Fibroblast of mammary gland (primary cell): Measurements from ENCODE around the gene U2AF1.
"Not testable (repeated sequence)": the region's sequence is repeated elsewhere in the genome, so short reads cannot be mapped to it uniquely, and the experiment has no call there.

Experiments used
- DNase-seq: peaks from one replicate; pipeline ENCODE4 v3.0.0-alpha.2; 2010; ENCODE audit warnings: low read depth
- H3K4me3 ChIP-seq: 2 replicates; pipeline ENCODE4 v1.5.1; 2011; ENCODE audit warnings: low read depth, mild to moderate bottlenecking, low read length, moderate library complexity; ENCODE audit not compliant: control insufficient read depth

U2AF1 gene, protein sequence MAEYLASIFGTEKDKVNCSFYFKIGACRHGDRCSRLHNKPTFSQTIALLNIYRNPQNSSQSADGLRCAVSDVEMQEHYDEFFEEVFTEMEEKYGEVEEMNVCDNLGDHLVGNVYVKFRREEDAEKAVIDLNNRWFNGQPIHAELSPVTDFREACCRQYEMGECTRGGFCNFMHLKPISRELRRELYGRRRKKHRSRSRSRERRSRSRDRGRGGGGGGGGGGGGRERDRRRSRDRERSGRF

DNA sequence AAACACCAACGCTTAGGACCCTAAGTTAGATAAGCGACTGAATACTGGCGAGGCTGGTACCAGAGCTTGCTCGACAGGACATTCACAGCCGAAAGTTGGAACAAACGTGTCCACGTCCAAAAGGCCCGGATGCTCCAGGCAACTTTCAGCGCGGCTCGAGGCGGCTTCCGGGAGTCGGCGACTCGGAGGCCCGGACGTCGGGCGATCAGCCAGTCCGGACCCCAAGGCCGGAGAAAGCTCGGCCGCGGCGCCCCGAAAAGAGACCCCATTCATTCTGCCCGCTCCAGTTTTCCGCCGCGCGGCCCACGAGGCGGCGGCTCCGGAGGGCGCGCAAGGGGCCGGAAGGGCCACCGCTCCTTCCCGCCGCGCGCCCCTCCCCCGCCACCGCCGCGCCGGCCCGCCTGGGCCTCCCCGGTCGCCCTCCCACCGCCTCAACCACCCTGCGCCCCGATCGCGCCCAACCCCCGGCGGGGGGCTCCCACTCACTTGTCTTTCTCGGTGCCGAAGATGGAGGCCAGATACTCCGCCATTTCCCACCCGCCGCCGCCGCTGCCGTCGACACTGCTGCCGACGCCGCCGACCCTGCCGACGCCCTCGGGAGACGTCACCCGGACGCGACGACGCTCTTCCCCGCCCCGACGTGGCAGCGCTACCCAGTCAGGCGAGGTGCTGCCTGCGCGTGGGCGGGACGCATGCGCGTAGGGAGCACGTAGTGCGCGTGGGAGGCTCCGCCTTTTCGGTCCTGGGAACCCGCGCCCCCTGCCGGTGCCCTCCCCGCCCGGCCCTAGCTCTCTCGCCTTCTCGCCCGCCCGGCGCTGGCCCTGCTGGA is at the start of gene U2AF1:
Gene U2AF1, minus strand, starts transcription at position 606 of the 829 bp plus-strand sequence. Its CDS starts 76 bp downstream, at position 530.
- H3K4me3 ChIP-seq, result peak within 1 kb of the TSS; percentile 52
- DNase-seq, result peak; percentile 2

DNA sequence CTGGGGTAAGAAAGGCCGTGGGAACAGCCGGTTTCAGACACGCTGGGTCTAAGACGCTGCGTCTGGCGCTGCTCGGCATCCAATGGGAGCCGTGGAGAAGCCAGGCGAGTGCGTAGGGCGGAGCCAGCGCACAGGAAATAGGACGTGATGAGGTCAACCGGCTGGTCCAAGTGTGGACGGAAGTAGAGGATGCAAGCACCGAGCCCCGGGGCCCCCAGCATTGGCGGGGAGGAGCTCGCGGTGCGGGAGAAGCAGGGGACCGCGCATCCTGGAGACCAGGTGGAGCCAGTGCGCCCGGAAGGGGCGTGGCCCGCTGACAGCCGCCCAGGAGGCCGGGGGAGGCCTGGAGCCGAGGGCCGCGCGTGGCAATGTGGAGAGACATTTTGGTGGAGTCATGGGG is 46.2 kb upstream of the U2AF1 start:
- H3K4me3 ChIP-seq, DNase-seq: not testable (repeated sequence)

DNA sequence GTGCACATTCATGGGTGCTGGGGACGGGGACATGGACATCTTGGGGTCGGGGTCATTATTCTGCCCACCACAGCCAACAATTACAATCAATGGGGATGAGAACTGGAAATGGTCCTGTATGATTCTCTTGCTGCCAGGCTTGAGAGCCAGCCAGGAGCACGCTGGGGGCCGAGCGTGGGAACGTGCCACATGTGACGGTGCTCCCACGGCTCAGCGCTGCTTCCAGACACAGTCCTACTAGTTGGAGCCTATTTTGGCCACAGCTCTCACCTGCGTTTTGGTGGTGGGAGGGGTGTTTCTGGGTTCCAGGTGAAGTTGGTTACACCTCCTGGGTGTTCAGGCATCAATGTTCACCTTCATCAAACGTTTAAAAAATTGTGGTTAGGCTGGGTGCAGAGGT is 42.0 kb upstream of the U2AF1 start:
- DNase-seq, result not testable (repeated sequence)

DNA sequence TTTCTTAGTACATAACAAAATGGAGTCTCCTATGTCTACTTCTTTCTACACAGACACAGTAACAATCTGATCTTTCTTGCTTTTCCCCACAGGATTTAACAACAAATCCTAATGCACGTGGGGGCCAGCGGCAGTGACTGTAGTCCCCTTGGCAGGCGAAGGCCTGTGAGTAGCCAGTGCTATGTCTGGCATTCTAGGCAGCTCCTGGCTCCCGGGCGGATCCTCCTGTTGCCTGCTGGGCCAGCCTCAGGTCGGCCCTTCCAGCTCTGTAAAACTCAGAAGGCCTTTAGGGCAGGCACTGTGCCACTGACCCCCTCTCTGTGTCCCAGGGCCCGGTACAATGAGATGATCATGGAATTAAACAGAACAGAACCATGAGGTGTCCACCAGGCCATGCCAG is 40.6 kb upstream of the U2AF1 start:
- not testable (repeated sequence) for DNase-seq, H3K4me3 ChIP-seq

More for the DNA sequence above, 42.0 kb upstream of the U2AF1 start:
- not testable (repeated sequence) for H3K4me3 ChIP-seq

DNA sequence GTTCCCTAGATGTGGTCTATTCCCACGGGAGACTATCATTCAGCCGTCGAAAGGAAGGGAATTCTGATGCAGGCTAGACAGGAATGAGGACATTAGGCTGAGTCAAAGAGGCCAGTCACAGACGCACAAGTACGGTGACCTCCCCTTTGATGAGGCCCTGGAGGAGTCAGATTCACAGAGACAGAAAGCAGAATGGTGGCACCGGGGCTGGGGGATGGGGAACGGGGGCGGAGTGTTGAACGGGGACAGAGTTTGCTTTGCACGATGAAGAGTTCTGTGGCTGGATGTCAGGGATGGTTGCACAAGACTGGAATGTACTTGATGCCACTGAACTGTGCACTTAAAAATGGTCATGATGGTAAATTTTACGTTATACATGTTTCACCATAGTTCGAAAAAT is 39.3 kb upstream of the U2AF1 start:
- not testable (repeated sequence) for H3K4me3 ChIP-seq, DNase-seq

DNA sequence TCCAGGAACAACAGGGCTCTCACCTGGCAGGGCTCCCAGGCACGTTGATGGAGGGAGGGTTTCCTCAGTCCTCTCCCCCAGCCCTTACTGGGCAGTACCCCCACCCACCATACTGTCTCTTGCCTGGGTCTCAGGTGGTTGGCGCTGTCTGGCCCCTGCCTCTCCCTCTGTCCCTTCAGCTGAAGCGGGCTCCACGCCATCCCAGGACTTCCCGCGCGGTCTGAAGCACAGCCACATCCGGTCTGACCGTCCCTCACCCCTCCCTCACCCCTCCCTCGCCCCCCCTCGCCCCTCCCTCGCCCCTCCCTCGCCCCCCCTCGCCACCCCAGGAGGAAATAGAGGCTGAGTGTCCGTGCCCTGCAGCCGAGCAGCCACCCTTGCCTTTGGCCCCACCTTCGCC is 34.0 kb upstream of the U2AF1 start:
- DNase-seq, H3K4me3 ChIP-seq: not testable (repeated sequence)

DNA sequence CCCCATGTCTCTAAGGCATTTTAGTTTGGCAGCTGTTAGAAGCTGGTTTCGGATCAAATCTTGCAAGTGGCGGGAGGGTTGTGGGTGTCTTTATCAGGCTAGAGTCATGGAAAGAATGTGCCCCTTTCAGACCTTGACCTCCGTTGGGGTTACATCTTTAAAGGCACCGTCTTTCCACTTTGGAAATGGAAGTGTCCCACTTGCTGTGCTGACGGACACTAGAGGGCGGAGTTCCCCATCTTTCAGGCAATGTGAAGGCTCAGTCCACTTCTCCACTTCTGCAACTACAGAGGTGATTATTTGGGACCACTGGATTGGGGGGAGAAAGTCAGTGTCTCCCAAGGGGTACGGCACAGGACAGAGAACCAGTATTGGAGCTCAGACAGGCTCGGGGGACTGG is 31.6 kb upstream of the U2AF1 start:
- DNase-seq, H3K4me3 ChIP-seq: not testable (repeated sequence)

DNA sequence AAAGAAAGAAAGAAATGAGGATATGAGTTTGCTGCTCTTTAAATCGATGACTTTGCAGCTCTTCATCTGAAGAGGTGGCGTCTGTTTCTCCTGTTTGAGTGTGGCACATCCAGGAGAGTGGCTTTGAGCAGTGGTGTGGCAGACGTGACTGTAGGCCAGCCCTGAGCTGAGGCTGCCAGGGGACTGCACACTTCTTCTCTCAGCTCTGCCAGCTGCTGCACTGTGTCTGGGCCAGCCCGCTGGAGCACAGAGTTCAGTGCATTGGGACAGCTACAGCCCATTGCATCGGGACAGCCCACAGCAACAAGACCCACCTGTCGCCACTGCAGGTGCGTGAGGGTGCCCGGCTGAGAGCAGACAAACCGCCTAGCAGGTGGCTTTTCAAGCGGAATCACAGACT is 27.1 kb upstream of the U2AF1 start:
- DNase-seq, H3K4me3 ChIP-seq: not testable (repeated sequence)

DNA sequence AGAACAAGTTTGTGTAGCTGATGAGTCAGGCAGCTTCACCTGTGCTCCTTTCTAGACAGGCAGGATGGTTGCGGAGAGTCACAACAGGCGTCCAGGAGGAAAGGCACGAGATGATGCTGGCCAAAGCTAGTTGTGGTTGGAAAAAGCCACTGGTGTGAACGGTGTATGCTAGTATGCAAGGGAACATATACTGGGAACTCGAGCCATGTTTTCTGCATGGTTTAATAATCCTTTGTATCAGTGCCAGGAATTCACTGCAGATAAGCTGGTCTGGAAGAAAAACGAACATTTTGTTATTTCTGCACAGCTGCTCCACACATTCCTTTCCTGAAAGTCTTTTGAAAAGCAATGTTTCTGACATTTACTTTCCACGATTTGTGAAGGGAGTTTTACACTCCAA is 22.7 kb upstream of the U2AF1 start:
- not testable (repeated sequence) for DNase-seq, H3K4me3 ChIP-seq

DNA sequence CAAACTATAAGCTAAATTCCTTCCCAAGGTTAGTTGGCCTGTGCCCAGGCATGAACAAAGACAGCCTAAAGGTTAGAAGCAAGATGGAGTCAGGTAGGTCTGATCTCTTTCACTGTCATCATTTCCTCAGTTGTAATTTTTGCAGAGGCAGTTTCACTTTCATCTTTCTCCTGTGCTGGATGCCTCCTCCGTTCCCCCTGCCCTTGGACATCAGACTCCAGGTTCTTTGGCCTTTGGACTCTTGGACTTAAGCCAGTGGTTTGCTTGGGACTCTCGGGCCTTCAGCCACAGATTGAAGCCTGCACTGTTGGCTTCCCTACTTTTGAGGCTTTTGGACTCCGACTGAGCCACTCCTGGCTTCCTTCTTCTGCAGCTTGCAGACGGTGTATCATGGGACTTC is 8.6 kb upstream of the U2AF1 start:
- DNase-seq, H3K4me3 ChIP-seq: not testable (repeated sequence)

DNA sequence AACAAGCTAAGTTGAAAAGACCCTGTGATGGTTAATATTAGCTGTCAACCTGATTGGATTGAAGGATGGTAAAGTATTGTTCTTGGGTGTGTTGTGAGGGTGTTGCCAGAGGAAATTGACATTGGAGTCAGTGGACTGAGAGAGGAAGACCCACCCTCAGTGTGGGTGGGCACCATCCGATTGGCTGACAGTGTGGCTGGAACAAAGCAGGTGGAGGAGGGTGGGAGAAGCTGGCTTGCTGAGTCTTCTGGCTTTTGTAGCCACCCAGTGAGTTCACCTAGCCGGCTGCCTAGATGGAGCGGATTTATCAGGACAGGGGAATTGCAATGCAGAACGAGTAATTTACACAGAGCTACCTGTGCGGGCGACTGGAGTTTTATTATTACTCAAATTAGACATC is 7.1 kb upstream of the U2AF1 start:
- DNase-seq, H3K4me3 ChIP-seq: not testable (repeated sequence)

DNA sequence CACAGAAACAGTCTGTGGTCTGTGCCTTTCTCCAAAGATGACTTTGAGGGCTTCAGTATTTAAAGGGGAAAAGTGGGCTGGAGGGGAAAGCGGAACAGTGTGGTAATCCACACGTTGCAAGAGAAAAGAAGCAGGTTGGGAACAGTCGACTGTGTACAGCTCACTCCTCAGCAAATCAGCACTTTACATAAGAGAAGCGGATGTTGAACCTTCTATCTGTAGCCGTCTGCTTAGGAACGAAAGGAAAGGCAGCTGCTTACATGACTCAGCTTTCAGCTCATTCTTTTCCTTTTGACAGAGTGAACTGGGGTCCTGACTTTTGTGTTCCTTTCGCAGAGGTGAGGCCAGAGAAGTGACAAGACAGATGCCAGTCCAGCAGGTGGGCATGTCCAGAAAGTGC is 1.6 kb upstream of the U2AF1 start:
- H3K4me3 ChIP-seq, DNase-seq: not testable (repeated sequence)

DNA sequence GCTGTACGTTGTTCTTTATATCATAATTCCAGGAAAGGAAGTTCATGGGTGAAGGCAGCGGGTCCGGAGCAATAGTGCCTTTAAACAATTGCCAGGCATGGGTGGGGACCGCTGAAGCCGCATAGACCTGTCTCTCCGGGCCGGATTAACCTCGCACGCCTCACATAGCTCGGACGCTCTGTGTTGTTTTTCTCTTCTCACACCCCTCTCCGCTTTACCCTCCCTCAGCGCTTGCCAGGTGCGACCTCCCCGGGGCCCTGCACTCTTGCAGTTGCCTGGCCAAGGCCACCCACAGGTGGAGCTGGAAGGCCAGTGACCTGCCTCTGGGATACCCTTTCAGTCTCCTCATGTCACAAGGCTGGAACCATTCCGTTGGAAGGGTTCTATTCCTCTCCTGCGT is 807 bp upstream of the U2AF1 start:
- H3K4me3 ChIP-seq, DNase-seq: not testable (repeated sequence)

DNA sequence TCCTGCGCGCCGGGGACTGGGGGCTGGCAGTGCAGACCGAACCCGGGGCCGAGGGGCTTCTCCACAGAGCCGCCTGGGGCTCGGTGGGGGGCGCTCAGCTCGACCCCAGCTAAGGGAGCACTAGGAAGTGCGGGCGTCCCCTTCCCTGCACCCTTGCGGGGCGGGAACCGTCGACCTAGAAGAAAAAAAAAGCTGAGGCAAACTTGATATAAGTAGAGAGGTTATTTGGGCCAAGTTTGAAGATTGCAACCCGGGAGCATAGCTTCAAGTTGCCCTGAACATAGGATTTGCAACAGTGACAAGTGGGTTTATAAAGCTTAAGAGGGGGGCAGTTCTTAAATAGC is 396 bp upstream of the U2AF1 start:
- DNase-seq, H3K4me3 ChIP-seq: not testable (repeated sequence)

DNA sequence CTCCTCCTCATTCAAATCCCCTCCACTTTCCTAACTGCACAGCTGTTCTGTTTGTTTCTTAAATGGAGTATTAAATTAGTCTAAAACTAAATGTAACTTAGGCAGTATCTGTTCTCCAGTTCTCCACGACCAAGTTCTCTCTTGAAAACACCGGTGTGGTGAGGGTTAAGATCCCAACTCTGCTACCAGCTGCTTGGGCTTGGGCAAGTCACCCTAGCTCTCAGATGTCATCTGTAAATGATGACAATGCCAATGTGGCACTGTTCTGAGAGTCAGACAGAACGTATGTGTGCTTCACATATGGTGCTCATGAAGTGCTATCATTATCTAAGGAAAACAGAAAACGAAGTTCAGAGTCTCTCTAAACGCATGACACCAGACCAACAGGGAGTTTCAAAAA is 2.7 kb downstream of the U2AF1 start:
- H3K4me3 ChIP-seq, DNase-seq: not testable (repeated sequence)

DNA sequence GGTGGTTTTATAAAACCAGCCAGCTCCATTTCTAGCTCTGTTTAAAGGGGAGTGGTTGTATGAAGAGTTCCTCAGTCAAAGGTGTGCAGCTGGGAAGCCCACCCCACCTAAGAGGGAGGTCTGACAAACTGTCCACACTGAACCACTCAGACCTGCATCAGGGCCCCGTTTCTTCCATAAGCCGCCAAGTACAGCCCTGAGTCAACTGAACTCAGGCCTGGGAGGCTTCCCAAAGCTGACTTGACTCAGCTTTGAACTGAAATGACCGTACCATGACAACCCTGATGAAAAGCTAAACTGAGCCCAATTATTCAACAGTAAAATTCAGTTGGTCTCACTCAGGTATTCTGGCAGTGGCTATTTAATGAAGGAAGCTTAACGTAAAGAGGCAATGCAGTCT is 5.1 kb downstream of the U2AF1 start:
- DNase-seq, H3K4me3 ChIP-seq: not testable (repeated sequence)

DNA sequence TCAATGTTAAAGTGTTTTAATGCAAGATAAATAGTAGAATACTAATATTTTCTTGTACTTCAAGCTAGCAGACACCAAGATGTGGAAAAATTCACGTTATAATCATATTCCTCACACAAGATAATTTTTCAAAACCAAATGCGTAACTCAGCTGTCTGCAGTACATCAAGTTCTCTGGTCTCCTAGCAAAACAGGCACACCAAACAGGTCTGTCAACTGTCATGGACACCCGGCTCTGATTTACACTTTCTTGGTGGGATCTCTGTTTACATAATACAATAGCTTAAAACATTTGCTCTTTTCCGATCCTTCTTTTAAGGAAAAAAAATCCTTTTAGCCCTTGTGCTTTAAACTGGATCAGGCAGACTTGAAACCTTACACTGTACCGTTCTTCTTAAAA is 5.7 kb downstream of the U2AF1 start:
- DNase-seq, H3K4me3 ChIP-seq: not testable (repeated sequence)

DNA sequence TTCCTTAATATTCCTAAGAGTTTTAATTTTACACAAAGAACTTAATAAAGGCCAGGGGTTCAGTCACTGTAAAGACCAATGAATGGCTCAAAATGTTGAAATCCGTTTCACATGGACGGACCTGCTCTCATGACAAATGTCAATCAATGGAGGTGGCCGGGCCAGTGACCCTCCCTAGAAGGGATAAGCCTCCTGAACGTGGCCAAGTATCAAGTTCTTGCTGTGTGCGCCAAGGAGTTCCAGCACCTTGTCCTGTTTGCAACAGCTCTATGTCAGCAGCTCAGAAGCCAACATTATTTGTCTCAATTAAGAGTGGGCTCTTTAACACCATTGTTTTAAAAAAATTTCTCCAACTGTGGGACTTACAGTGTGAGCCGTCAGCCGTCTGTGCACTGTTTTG is 6.4 kb downstream of the U2AF1 start:
- not testable (repeated sequence) for DNase-seq, H3K4me3 ChIP-seq

DNA sequence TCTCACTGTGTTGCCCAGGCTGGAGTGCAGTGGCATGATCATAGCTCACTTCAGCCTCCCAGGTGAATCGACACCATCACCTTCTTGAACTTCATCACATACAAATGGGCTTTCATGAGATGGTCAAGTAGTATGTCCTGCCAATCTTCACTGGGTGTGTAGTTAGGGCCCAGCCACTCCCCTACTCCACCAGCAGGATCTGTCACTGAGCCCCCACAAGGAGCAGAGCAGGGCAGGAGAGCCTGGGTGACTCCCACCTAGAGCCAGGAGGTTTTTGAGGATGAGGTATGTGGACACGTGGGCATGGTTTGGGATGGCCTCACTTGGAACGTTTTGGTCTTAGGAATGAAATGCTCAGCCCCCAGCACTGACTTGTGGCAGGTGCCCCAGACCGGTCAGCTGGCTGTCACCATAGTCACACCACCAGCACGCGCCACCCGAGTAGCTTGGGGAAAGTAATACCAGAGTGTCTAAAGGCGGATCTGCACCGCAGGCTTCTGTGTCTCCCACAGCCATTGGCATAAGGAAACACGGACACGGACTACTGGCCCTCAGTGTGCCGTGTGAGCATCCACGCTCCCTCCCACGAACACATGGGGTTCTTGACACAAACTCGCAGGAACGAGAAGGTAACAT is 15.3 kb downstream of the U2AF1 start:
- DNase-seq, H3K4me3 ChIP-seq: not testable (repeated sequence)
